K562 (cell line): Measurements from ENCODE around the gene ZNF791. TPM values are rescaled to one million over a fixed set of nuclear protein-coding genes. Genes with fewer than 3 reads are reported as not detected.

Source experiments
- ATF1 ChIP-seq, 2 experiments: fragments of 450-650 bp in 1 of 2; IDR thresholded peaks; 2 replicates each; pipeline ENCODE4 v1.6.1; 2016; ENCODE audit warnings: missing compliant biosample characterization in 1 of 2, missing genetic modification characterization in 1 of 2
- CBFA2T2 ChIP-seq: fragments of 450-650 bp; conservative IDR thresholded peaks from 2 replicates; pipeline ENCODE4 v1.6.1; 2017; ENCODE audit warnings: mild to moderate bottlenecking
- CHD1 ChIP-seq: fragments of 200-600 bp; sonication (generic); IDR thresholded peaks from one replicate; pipeline ENCODE4 v1.6.1; 2012; ENCODE audit warnings: mild to moderate bottlenecking, moderate library complexity, low read length, inconsistent platforms
- CXXC5 ChIP-seq: fragments of 250-450 bp; sonication (Bioruptor Pico); IDR thresholded peaks from 2 replicates; pipeline ENCODE4 v1.8.0; 2022; ENCODE audit warnings: inconsistent platforms, mild to moderate bottlenecking, moderate library complexity
- ESRRA ChIP-seq: fragments of 450-650 bp; IDR thresholded peaks from 2 replicates; pipeline ENCODE4 v1.6.1; 2014; ENCODE audit warnings: low read depth, mild to moderate bottlenecking, moderate library complexity, borderline replicate concordance
- HNRNPH1 ChIP-seq: fragments of 200-400 bp; formaldehyde crosslinking; optimal IDR thresholded peaks from 2 replicates; pipeline ENCODE3; 2017; ENCODE audit warnings: low read depth, mild to moderate bottlenecking, low read length, moderate library complexity
- NKRF ChIP-seq: fragments of 450-650 bp; IDR thresholded peaks from 2 replicates; pipeline ENCODE4 v1.6.1; 2016; ENCODE audit warnings: borderline replicate concordance
- SMC3 ChIP-seq: conservative IDR thresholded peaks from 2 replicates; pipeline ENCODE4 v1.6.1; 2011; ENCODE audit warnings: low read depth, low read length, improper control_type of control experiment; ENCODE audit not compliant: insufficient read depth
- SP2 ChIP-seq: IDR thresholded peaks from 2 replicates; pipeline ENCODE4 v1.6.1; 2011; ENCODE audit warnings: mild to moderate bottlenecking, low read depth, low read length, moderate library complexity; ENCODE audit not compliant: poor library complexity, severe bottlenecking; ENCODE audit errors: extremely low read depth
- TEAD2 ChIP-seq: fragments of 450-650 bp; IDR thresholded peaks from 2 replicates; pipeline ENCODE4 v1.6.1; 2016; ENCODE audit warnings: missing genetic modification characterization, control low read depth, missing compliant biosample characterization
- THAP7 ChIP-seq: fragments of 250-450 bp; sonication (Bioruptor Pico); IDR thresholded peaks from 2 replicates; pipeline ENCODE4 v1.5.0; 2021
- TRIM28 ChIP-seq: fragments of 450-650 bp; IDR thresholded peaks from 2 replicates; pipeline ENCODE4 v1.6.1; 2017
- XRCC3 ChIP-seq: fragments of 450-650 bp; IDR thresholded peaks from 2 replicates; pipeline ENCODE4 v1.6.1; 2017; ENCODE audit warnings: mild to moderate bottlenecking, moderate library complexity
- polyA plus RNA-seq, 8 experiments: library from polyadenylated mRNA; depleted of rRNA in 4 of 8; stranded (reverse) in 5 of 8; unstranded in 3 of 8; fragments of >200 nt; fragmentation: Nextera tagmentation in 2 of 8; fragmentation: Illumina TruSeq in 1 of 8; extraction: Ambion mirVana in 2 of 8; extraction: Trizol in 1 of 8; gene quantifications; 2 replicates each; pipeline versions ENCODE4 v1.2.1 to v1.2.3, GENCODE V29; 2011 to 2014; ENCODE audit warnings: inconsistent platforms in 1 of 8, missing spikeins in 1 of 8
- total RNA-seq, 7 experiments: library from RNA; depleted of rRNA in 6 of 7; stranded (reverse); fragments of >200 nt in 6 of 7; fragmentation: Illumina TruSeq in 2 of 7; extraction: Trizol in 2 of 7; gene quantifications; 2 replicates each; pipeline versions ENCODE4 v1.2.1 to v1.2.3, GENCODE V29; 2011 to 2021; ENCODE audit warnings: low replicate concordance in 1 of 7
- TF ChIP-seq, protein P1 (sequence below): fragments of 450-650 bp; IDR thresholded peaks from 2 replicates; pipeline ENCODE4 v1.6.1; 2018; ENCODE audit warnings: mild to moderate bottlenecking, low read depth; ENCODE audit not compliant: partially characterized antibody
- TF ChIP-seq, protein P2 (sequence below): sonication (generic); formaldehyde crosslinking; IDR thresholded peaks from 2 replicates; pipeline ENCODE4 v1.8.1; 2023; ENCODE audit warnings: mild to moderate bottlenecking, missing genetic modification reagents
- TF ChIP-seq, protein P3 (sequence below): IDR thresholded peaks from 2 replicates; pipeline ENCODE4 v1.6.1; 2012; ENCODE audit warnings: low read depth, low read length, improper control_type of control experiment, borderline replicate concordance

Gene ZNF791
- total and polyA plus RNA-seq, 9 of the 15 experiments (the other 6 are each of a cell fraction or from before 2014, with no cell fraction given): 7.8 to 22.7 (median 13.1) TPM

- TF ChIP-seq CXXC5 (0 out of 2 replicates have a peak, but pooled peaks have one; percentile 33), SMC3 (no peak), XRCC3 (no peak), TRIM28 (no peak), CBFA2T2 (no peak), THAP7 (CRISPR knock-in tag) (no peak), ATF1 (CRISPR knock-in tag; IDR thresholded peaks at IDR 0.05) (no peak), ATF1 (tag; IDR thresholded peaks at IDR 0.05) (0 out of 2 replicates have a peak, but pooled peaks have one; percentile 15), ESRRA (no peak), TEAD2 (no peak), NKRF (peak; percentile 46; the same call in 1 of the 2 replicates), CHD1 (no peak), HNRNPH1 (no peak), SP2 (no peak)
- TF ChIP-seq, protein P1, sequence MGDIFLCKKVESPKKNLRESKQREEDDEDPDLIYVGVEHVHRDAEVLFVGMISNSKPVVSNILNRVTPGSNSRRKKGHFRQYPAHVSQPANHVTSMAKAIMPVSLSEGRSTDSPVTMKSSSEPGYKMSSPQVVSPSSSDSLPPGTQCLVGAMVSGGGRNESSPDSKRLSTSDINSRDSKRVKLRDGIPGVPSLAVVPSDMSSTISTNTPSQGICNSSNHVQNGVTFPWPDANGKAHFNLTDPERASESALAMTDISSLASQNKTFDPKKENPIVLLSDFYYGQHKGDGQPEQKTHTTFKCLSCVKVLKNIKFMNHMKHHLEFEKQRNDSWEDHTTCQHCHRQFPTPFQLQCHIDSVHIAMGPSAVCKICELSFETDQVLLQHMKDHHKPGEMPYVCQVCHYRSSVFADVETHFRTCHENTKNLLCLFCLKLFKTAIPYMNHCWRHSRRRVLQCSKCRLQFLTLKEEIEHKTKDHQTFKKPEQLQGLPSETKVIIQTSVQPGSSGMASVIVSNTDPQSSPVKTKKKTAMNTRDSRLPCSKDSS: no peak
- TF ChIP-seq, protein P2, sequence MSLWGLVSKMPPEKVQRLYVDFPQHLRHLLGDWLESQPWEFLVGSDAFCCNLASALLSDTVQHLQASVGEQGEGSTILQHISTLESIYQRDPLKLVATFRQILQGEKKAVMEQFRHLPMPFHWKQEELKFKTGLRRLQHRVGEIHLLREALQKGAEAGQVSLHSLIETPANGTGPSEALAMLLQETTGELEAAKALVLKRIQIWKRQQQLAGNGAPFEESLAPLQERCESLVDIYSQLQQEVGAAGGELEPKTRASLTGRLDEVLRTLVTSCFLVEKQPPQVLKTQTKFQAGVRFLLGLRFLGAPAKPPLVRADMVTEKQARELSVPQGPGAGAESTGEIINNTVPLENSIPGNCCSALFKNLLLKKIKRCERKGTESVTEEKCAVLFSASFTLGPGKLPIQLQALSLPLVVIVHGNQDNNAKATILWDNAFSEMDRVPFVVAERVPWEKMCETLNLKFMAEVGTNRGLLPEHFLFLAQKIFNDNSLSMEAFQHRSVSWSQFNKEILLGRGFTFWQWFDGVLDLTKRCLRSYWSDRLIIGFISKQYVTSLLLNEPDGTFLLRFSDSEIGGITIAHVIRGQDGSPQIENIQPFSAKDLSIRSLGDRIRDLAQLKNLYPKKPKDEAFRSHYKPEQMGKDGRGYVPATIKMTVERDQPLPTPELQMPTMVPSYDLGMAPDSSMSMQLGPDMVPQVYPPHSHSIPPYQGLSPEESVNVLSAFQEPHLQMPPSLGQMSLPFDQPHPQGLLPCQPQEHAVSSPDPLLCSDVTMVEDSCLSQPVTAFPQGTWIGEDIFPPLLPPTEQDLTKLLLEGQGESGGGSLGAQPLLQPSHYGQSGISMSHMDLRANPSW (CRISPR knock-in tag): no peak
- TF ChIP-seq, protein P3, sequence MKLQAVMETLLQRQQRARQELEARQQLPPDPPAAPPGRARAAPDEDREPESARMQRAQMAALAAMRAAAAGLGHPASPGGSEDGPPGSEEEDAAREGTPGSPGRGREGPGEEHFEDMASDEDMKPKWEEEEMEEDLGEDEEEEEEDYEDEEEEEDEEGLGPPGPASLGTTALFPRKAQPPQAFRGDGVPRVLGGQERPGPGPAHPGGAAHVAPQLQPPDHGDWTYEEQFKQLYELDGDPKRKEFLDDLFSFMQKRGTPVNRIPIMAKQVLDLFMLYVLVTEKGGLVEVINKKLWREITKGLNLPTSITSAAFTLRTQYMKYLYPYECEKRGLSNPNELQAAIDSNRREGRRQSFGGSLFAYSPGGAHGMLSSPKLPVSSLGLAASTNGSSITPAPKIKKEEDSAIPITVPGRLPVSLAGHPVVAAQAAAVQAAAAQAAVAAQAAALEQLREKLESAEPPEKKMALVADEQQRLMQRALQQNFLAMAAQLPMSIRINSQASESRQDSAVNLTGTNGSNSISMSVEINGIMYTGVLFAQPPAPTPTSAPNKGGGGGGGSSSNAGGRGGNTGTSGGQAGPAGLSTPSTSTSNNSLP: no peak
Measured at GRCh38 chr19:12666265-12667048, 55.7 kb downstream of the ZNF791 start, which contains the start of the genes MAN2B1 and WDR83 (continued).
